ENCODE data around the gene KIDINS220.

The KIDINS220 gene

DNA sequence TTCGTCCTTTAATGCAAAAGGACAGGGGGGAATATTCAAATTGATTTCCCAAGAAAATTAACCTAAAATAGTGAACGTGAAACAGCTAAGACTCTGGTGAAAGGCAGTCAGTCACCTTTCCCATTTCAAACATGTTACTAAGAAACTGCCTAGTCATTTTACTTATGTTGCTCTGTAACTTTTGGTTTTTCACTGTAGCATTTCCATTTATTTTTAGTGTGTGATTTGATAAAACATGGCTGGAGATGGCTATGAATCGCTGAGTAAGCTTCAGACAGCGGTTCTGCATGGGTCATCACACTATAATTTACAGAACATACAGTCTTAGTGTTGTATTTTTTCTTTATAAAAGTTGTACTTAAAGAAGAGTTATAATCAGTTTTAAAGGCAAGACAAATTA lies 16.0 kb upstream of the KIDINS220 start:
- H3K27ac ChIP-seq (ENCODE audit: low read length) = no peak overlapping the region
- H3K36me3 ChIP-seq (ENCODE audit: control insufficient read depth, insufficient read depth, low read length) = no peaks in the 10 kb centered on the region
- no peak for DNase-seq (ENCODE audit: low read depth, low spot score)

DNA sequence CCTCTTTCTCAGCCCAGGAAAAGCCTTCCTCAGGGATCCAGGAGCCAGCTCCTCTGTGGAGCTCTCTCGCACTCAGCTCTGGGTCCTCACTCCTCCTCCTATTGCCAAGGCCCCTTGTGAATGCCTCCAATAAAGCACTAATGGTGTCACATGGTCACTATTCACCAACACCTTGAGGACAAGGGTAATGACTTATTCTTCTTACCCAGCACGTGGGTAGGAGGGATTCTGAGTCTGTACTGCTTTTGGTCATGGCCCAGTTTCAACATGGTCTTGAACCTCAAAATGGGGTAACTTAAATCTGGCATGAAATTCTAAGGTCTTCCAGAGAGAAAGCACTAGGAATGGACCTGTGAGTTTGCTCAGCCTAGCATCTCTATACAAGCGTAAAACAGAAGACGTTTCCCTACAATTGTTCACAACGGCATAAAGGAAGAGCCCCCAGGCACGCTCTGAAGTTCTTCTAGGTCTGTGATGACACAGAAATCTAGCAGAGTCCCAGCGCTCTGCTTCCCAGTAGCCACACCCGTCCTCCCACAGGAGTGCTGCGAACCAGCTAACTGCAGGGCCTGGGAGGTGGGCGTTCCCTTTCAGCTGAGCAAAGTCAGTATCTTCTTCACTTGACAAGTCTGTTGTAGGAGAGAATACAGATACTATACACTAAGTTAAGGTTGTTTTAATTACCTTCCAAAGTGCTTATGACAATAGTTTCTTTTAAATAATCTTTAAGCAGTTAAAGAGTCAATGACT lies 14.6 kb upstream of the KIDINS220 start:
- Histone ChIP-seq H3K27me3 (ENCODE audit: control insufficient read depth, insufficient read depth, low read length) (no peaks in the 10 kb centered on the region), H3K4me3 (ENCODE audit: low read length) (no peak overlapping the region), H3K4me1 (ENCODE audit: control insufficient read depth, insufficient read depth, low read length) (no peaks in the 10 kb centered on the region), H3K9me3 (ENCODE audit: control insufficient read depth, insufficient read depth, low read length) (no peaks in the 10 kb centered on the region), H3K27ac (ENCODE audit: low read length) (no peak overlapping the region), H3K36me3 (ENCODE audit: control insufficient read depth, insufficient read depth, low read length) (no peaks in the 10 kb centered on the region)
- no CpG with 5 or more reads among the region's 10 CpGs for WGBS (ENCODE audit: insufficient coverage, insufficient read length)
- DNase-seq (ENCODE audit: low read depth, low spot score) = no peak

More for the DNA sequence above, 16.0 kb upstream of the KIDINS220 start:
- Histone ChIP-seq H3K4me1 (ENCODE audit: control insufficient read depth, insufficient read depth, low read length) (no peaks in the 10 kb centered on the region), H3K9me3 (ENCODE audit: control insufficient read depth, insufficient read depth, low read length) (no peaks in the 10 kb centered on the region), H3K27me3 (ENCODE audit: control insufficient read depth, insufficient read depth, low read length) (no peaks in the 10 kb centered on the region), H3K4me3 (ENCODE audit: low read length) (no peak overlapping the region)
- WGBS (ENCODE audit: insufficient coverage, insufficient read length) = no CpG with 5 or more reads among the region's 4 CpGs

DNA sequence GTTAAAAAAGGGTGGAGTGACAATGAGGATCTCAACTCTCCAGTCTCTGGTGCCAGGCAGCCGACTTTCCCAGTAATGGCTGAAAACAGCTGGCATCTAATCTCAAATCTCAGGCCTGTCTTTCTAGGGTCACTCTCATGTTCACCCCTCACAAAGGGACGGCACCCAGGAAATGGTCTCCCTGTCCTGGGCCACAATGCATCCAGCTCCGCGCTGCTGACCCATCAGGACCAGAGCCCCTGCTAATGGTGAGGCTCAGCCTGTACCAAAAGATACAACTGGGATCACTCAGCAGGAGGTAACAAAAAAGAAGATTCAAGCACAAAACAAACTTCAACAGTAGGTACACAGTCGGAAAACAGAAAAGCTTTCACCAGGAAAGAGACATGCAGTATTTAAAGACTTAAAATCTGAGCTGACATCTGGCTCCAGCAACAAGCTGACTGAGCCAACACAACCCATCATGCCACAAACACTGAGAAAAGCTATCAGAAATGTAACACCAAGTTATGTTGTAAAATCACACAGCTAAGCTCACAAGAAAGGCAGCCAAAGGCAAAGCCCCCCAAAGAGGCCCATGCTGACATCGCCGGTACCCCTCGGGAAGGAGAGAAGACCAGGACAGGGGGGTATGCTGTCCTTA lies 13.6 kb upstream of the KIDINS220 start:
- H3K4me3 ChIP-seq (ENCODE audit: low read length) = no peak overlapping the region
- no peaks in the 10 kb centered on the region for H3K36me3 ChIP-seq (ENCODE audit: control insufficient read depth, insufficient read depth, low read length)
- WGBS (ENCODE audit: insufficient coverage, insufficient read length) = no CpG with 5 or more reads among the region's 8 CpGs

DNA sequence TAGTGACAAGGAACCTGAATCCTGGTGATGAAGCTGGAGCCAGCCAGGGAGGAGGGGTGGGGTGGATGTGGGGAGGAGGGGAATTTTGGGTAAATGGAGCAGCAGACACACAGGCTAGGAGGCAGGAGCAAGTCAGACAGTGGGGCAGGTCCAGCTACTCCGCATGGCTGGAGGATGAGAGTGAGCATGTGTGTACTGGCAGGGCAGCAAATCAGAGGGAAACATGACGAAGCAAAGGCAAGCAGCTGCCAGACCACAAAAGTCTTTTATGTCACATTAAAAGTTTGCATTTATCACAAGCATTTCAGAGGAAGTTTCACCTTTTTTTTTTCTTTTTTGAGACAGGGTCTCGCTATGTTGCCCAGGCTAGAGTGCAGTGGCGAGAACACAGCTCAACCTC lies 11.9 kb upstream of the KIDINS220 start:
- Histone ChIP-seq H3K4me3 (ENCODE audit: low read length) (no peak overlapping the region), H3K27me3 (ENCODE audit: control insufficient read depth, insufficient read depth, low read length) (no peaks in the 10 kb centered on the region), H3K36me3 (ENCODE audit: control insufficient read depth, insufficient read depth, low read length) (no peaks in the 10 kb centered on the region), H3K9me3 (ENCODE audit: control insufficient read depth, insufficient read depth, low read length) (no peaks in the 10 kb centered on the region), H3K4me1 (ENCODE audit: control insufficient read depth, insufficient read depth, low read length) (no peaks in the 10 kb centered on the region), H3K27ac (ENCODE audit: low read length) (no peak overlapping the region)
- no peak for DNase-seq (ENCODE audit: low read depth, low spot score)
- WGBS (ENCODE audit: insufficient coverage, insufficient read length) = no CpG with 5 or more reads among the region's 4 CpGs

More for the DNA sequence above, 13.6 kb upstream of the KIDINS220 start:
- H3K27ac ChIP-seq (ENCODE audit: low read length) = no peak overlapping the region
- no peaks in the 10 kb centered on the region for H3K27me3 ChIP-seq (ENCODE audit: control insufficient read depth, insufficient read depth, low read length)
- H3K9me3 ChIP-seq (ENCODE audit: control insufficient read depth, insufficient read depth, low read length) = no peaks in the 10 kb centered on the region
- no peak for DNase-seq (ENCODE audit: low read depth, low spot score)
- no peaks in the 10 kb centered on the region for H3K4me1 ChIP-seq (ENCODE audit: control insufficient read depth, insufficient read depth, low read length)

DNA sequence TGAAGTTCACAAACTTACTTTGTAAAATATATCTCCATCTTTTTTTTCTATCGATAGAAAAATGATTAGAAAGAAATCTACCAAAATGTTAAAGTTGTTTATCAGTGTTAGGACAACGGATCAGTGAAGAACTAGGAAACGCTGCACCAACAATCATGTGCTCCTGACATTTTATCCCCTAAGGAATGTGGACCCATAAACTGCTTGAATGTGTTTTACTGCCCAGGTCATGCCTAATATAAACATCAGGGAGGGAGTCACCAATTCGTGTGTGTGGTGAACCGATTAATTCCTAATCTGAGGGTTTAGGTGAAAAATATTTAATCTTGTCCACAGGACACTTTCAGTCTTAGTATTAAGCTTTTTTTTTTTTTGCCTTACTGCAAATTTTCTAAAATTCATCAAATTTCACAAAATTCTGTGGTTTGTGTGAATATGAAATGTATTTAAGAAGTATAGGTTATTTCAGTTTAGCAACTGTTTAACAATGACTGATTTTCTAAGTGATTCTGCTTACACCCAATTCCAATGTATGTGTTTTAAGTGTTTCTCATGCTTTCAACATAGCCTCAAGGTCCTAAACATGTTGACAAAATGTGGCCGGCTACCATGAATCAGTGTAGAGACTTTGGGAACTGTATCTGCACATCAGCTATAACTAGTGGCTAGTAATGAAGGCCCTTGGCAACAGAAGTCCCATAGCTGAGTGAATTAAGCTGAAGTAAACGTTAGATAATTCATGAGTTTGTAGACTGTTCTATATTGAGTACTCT lies 11.1 kb upstream of the KIDINS220 start:
- Histone ChIP-seq H3K27me3 (ENCODE audit: control insufficient read depth, insufficient read depth, low read length) (no peaks in the 10 kb centered on the region), H3K4me1 (ENCODE audit: control insufficient read depth, insufficient read depth, low read length) (no peaks in the 10 kb centered on the region), H3K9me3 (ENCODE audit: control insufficient read depth, insufficient read depth, low read length) (no peaks in the 10 kb centered on the region), H3K27ac (ENCODE audit: low read length) (no peak overlapping the region), H3K36me3 (ENCODE audit: control insufficient read depth, insufficient read depth, low read length) (no peaks in the 10 kb centered on the region), H3K4me3 (ENCODE audit: low read length) (no peak overlapping the region)
- no peak for DNase-seq (ENCODE audit: low read depth, low spot score)
- WGBS (ENCODE audit: insufficient coverage, insufficient read length) = no CpG with 5 or more reads among the region's 7 CpGs

DNA sequence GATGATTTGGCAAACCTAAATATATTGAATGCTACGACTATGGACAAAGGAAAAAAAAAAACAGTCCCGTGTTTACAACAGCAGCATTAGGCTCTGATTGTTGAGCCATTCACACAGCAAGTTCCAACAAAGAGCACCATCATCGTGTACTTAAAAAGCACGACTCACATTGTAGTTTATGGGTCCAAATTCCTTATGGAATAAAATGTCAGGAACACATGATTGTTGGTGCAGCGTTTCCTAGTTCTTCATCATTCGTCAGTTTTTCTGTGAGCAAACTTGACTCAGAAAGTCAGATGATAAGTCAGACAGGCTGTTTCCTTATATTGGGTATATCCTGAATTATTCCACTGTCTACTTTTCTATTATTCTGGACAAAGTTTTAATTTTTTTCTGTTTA lies 10.0 kb upstream of the KIDINS220 start:
- no peaks in the 10 kb centered on the region for H3K27me3 ChIP-seq (ENCODE audit: control insufficient read depth, insufficient read depth, low read length)
- no peaks in the 10 kb centered on the region for H3K9me3 ChIP-seq (ENCODE audit: control insufficient read depth, insufficient read depth, low read length)
- no peak for DNase-seq (ENCODE audit: low read depth, low spot score)
- WGBS (ENCODE audit: insufficient coverage, insufficient read length) = no CpG with 5 or more reads among the region's 6 CpGs
- H3K4me1 ChIP-seq (ENCODE audit: control insufficient read depth, insufficient read depth, low read length) = no peaks in the 10 kb centered on the region
- no peak overlapping the region for H3K27ac ChIP-seq (ENCODE audit: low read length)
- no peak overlapping the region for H3K4me3 ChIP-seq (ENCODE audit: low read length)
- H3K36me3 ChIP-seq (ENCODE audit: control insufficient read depth, insufficient read depth, low read length) = no peaks in the 10 kb centered on the region

DNA sequence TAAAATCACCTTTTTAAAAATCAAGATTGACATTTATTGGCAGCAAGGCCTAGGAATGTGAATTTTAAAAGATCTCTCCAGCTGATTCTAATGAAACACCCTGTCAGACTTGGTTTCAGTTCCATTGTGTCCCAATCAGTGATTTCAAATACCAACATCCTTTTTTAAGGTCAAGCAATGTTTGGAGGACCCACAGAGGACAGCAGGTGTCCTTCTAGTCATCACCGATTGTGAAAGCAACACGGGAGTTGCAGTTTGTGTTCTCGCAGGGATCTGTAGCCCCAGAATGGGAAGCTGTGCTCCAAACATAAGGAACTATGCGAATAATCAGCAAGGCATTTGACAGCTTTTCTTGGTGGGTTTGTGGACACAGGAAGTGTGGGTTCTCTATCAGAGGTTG lies 4.5 kb upstream of the KIDINS220 start:
- WGBS (ENCODE audit: insufficient coverage, insufficient read length) = no CpG with 5 or more reads among the region's 4 CpGs
- no peak overlapping the region for H3K27ac ChIP-seq (ENCODE audit: low read length)
- H3K9me3 ChIP-seq (ENCODE audit: control insufficient read depth, insufficient read depth, low read length) = no peaks in the 10 kb centered on the region
- no peaks in the 10 kb centered on the region for H3K27me3 ChIP-seq (ENCODE audit: control insufficient read depth, insufficient read depth, low read length)
- peaks cover 2% of the 10 kb centered on the region; the same call in 1 of the 2 replicates for H3K4me1 ChIP-seq (ENCODE audit: control insufficient read depth, insufficient read depth, low read length)
- no peak overlapping the region for H3K4me3 ChIP-seq (ENCODE audit: low read length)
- H3K36me3 ChIP-seq (ENCODE audit: control insufficient read depth, insufficient read depth, low read length) = no peaks in the 10 kb centered on the region
- no peak for DNase-seq (ENCODE audit: low read depth, low spot score)

DNA sequence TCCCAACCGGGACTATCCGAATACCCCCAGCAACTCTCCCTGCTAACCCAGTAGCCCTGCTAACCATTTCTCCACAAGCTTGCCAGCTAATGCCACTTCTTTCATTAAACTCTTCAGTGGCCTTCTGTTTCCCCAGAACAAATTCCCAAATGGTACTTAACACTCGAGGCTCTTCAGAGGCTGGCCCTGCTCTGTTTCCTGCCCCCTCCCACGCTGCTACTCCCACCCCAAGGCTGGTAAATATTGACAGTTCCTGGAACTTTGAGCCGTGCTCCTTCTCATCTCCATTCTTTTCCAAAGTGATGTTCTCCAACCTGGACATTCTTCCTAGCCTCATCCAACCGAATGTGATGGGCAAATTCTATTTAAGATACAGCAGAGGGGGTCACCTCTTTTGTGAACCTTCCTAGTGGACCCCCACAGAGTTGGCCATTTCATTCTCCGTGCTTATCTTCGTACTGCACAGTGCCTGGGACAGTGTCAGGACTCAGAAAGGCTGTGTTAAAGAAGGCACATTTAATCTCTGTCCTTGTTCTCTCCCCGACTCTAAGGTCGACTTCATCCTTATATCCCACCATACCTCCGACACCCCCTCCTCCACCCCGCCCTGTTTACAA lies 3.2 kb upstream of the KIDINS220 start:
- no peak for DNase-seq (ENCODE audit: low read depth, low spot score)
- no peaks in the 10 kb centered on the region for H3K9me3 ChIP-seq (ENCODE audit: control insufficient read depth, insufficient read depth, low read length)
- no peak overlapping the region for H3K27ac ChIP-seq (ENCODE audit: low read length)
- no peaks in the 10 kb centered on the region for H3K27me3 ChIP-seq (ENCODE audit: control insufficient read depth, insufficient read depth, low read length)
- no peaks in the 10 kb centered on the region for H3K36me3 ChIP-seq (ENCODE audit: control insufficient read depth, insufficient read depth, low read length)
- no peak overlapping the region for H3K4me3 ChIP-seq (ENCODE audit: low read length)
- peaks cover 2% of the 10 kb centered on the region; the same call in 1 of the 2 replicates for H3K4me1 ChIP-seq (ENCODE audit: control insufficient read depth, insufficient read depth, low read length)
- WGBS (ENCODE audit: insufficient coverage, insufficient read length) = no CpG with 5 or more reads among the region's 12 CpGs

DNA sequence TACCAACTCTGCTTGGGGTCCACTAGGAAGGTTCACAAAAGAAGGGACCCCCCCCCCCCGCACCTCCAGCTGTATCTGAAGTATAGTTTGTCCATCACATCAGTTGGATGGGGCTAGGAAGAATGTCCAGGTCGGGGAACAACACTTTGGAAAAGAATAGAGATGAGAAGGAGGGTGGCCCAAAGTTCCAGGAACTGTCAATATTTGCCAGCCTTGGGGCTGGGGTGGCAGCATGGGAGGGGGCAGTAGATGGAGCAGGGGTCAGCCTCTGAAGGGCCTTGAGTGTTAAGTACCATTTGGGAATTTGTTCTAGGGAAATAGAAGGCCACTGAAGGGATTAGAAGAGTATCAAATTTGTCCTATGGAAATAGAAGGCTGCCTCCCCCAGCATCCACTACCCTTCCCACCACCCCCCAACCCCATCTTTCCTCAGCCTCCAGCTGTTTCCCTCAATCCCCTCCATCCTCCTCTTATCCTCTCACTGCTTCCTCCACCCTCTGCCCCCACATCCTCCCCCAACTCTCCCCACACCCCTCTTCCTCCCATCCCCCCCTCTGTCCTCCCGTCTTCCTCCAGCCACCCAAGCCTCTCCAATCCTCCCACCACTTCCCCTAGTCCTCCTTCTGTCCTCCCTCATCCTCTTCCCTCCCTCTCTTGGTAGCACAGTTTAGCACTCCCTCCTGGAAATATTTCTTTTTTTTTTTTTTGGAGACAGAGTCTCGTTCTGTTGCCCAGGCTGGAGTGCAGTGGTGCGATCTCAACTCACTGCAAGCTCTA lies 2.0 kb upstream of the KIDINS220 start:
- Histone ChIP-seq H3K36me3 (ENCODE audit: control insufficient read depth, insufficient read depth, low read length) (no peaks in the 10 kb centered on the region), H3K27me3 (ENCODE audit: control insufficient read depth, insufficient read depth, low read length) (no peaks in the 10 kb centered on the region), H3K4me1 (ENCODE audit: control insufficient read depth, insufficient read depth, low read length) (peaks cover 2% of the 10 kb centered on the region; the same call in 1 of the 2 replicates), H3K9me3 (ENCODE audit: control insufficient read depth, insufficient read depth, low read length) (no peaks in the 10 kb centered on the region), H3K27ac (ENCODE audit: low read length) (no peak overlapping the region), H3K4me3 (ENCODE audit: low read length) (no peak overlapping the region)
- DNase-seq (ENCODE audit: low read depth, low spot score) = no peak
- no CpG with 5 or more reads among the region's 5 CpGs for WGBS (ENCODE audit: insufficient coverage, insufficient read length)

DNA sequence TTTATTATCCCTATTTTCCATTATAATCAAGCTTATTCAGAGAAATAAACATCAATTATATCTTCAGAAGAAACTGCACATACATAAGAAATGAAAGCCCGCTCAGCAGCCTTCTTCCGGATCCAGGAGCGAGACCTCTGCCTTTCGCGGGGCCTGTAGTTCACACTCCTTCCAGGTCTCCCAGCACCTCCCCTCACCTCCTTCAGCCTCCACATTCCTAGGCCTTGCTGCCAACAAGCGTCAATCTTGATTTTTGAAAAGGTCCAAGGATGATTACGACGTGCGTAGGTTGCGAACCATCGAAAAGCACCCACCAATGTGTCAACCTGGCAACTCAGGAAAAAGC lies 355 bp upstream of the KIDINS220 start:
- Histone ChIP-seq H3K4me1 (ENCODE audit: control insufficient read depth, insufficient read depth, low read length) (peaks cover 2% of the 10 kb centered on the region; the same call in 1 of the 2 replicates), H3K27ac (ENCODE audit: low read length) (no peak overlapping the region), H3K27me3 (ENCODE audit: control insufficient read depth, insufficient read depth, low read length) (no peaks in the 10 kb centered on the region), H3K9me3 (ENCODE audit: control insufficient read depth, insufficient read depth, low read length) (no peaks in the 10 kb centered on the region), H3K4me3 (ENCODE audit: low read length) (no peak overlapping the region), H3K36me3 (ENCODE audit: control insufficient read depth, insufficient read depth, low read length) (no peaks in the 10 kb centered on the region)
- no CpG with 5 or more reads among the region's 11 CpGs for WGBS (ENCODE audit: insufficient coverage, insufficient read length)
- no peak for DNase-seq (ENCODE audit: low read depth, low spot score)

Measured in iPS DF 6.9 (cell line).